Measurements from ENCODE around the gene TAF11. TPM values are rescaled to one million over a fixed set of nuclear protein-coding genes. Genes with fewer than 3 reads are reported as not detected.

TAF11 gene
- total RNA-seq, 1 donor from 2014 or later: 18.1 TPM

DNA sequence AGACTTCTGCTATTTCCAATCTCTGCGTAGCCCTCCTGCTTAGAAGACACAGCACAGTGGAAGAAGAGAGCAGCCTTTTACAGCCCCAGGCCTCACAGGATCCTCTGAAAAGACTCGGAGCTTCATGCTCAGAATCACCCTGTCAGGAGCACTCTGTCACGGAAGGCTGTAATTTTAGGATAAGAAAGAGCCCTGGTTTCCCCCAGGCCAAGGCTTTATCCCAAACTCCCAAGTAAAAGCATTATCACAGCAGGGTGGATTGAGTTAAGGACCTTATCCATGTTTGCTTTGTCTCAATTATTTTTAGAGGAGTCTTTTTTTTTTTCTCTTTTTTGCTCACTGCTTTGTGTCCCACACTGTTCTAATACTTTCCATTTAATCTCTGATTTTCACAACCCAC, 40.4 kb upstream of the TAF11 start:
- intact Hi-C loops (cut with DNase I): no loop called here
- no peaks in the 10 kb centered on the region for H3K4me1 ChIP-seq
- no peak for DNase-seq
- no peak overlapping the region for H3K27ac ChIP-seq
- no peak for ATAC-seq
- no peaks in the 10 kb centered on the region for H3K27me3 ChIP-seq
- H3K4me3 ChIP-seq: no peak overlapping the region
- no peak for TF ChIP-seq CTCF (IDR thresholded peaks at IDR 0.05)
- no peaks in the 10 kb centered on the region for H3K36me3 ChIP-seq
- no peaks in the 10 kb centered on the region for H3K9me3 ChIP-seq

DNA sequence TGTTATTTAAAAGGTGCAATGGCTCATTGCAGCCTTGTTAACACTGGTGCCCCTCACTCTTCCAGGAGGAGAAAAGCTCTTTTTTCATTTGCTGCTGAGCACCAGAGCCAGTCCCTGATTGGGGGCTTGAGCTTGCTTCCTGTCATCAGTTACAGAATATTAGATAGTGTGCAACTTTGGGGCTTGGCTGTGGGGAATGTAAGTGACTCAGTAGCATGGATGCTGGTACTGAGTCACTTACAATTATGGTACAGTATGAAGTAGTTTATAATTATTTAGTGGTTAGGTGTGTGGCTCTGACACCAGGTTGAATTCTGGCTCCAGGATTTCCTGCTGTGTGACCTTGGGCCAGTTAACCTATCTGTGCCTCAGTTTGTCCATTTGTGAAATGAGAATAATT, 38.8 kb upstream of the TAF11 start:
- ATAC-seq (no peak), DNase-seq (no peak)
- TF ChIP-seq CTCF (IDR thresholded peaks at IDR 0.05): no peak
- intact Hi-C loops (cut with DNase I): no loop called here
- H3K4me1 ChIP-seq: no peaks in the 10 kb centered on the region
- H3K27ac ChIP-seq: no peak overlapping the region
- H3K9me3 ChIP-seq: no peaks in the 10 kb centered on the region
- no peak overlapping the region for H3K4me3 ChIP-seq
- no peaks in the 10 kb centered on the region for H3K36me3 ChIP-seq
- no peaks in the 10 kb centered on the region for H3K27me3 ChIP-seq

- no peak overlapping the region for H3K27ac ChIP-seq
- ATAC-seq (no peak), DNase-seq (no peak)
- no peaks in the 10 kb centered on the region for H3K9me3 ChIP-seq
- intact Hi-C loops (cut with DNase I): no loop called here
- no peak for TF ChIP-seq CTCF (IDR thresholded peaks at IDR 0.05)
- H3K4me3 ChIP-seq: no peak overlapping the region
- no peaks in the 10 kb centered on the region for H3K27me3 ChIP-seq
- H3K4me1 ChIP-seq: no peaks in the 10 kb centered on the region
- no peaks in the 10 kb centered on the region for H3K36me3 ChIP-seq
These were observed 37.2 kb upstream of the TAF11 start for GRCh38 chr6:34924831-34925625.

DNA sequence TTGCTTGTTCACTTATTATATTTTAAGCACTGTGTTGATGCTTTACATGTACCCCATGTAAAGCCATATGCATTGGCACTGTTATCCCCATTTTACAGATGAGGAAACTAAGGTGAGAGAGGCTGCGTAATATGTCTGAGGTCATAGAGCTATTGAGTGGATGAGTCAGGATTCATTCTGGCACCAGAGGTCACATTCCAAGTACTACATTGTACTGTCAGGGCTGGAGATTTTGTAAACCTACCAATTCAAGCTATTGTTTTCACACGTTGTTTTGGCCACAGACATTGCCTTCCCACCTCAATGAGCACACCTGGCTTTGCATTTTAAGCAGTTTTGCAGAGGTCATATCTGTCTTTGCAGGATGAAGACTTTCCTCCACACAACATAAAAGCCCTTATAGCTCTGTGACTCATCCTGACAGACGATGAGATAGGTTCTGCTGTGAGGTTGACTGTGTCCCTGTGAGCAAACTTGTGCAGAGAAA, 34.4 kb upstream of the TAF11 start:
- Histone ChIP-seq H3K36me3 (no peaks in the 10 kb centered on the region), H3K27me3 (no peaks in the 10 kb centered on the region), H3K27ac (no peak overlapping the region), H3K4me3 (no peak overlapping the region), H3K9me3 (no peaks in the 10 kb centered on the region), H3K4me1 (peaks cover 6% of the 10 kb centered on the region)
- no peak for TF ChIP-seq CTCF (IDR thresholded peaks at IDR 0.05)
- intact Hi-C loops (cut with DNase I): no loop called here
- no peak for DNase-seq
- no peak for ATAC-seq

- ATAC-seq (no peak), DNase-seq (no peak)
- Histone ChIP-seq H3K27ac (no peak overlapping the region), H3K4me3 (no peak overlapping the region), H3K4me1 (peaks cover 11% of the 10 kb centered on the region), H3K36me3 (no peaks in the 10 kb centered on the region), H3K9me3 (no peaks in the 10 kb centered on the region), H3K27me3 (no peaks in the 10 kb centered on the region)
- intact Hi-C loops (cut with DNase I): no loop called here
- TF ChIP-seq CTCF (IDR thresholded peaks at IDR 0.05): no peak
These were observed 32.3 kb upstream of the TAF11 start for GRCh38 chr6:34920097-34920496.
